GM23338 (cell line): ENCODE results near the gene MMAB. TPM values are rescaled to one million over a fixed set of nuclear protein-coding genes. Genes with fewer than 3 reads are reported as not detected.
A peak's percentile ranks its signal among the peaks of the same experiment; 100 is the strongest.

Experiments
- ATAC-seq: fragments of 200-7000 bp; cut with Tn5 transposase; 3 replicates; pipeline ENCODE4 v1.9.1; 2020
- DNase-seq: peaks from one replicate; pipeline ENCODE4 v3.0.0-alpha.2; 2015; ENCODE audit warnings: low spot score
- H2AFZ ChIP-seq: fragments of 200-600 bp; sonication (generic); 2 replicates; pipeline ENCODE4 v1.8.0; 2016; ENCODE audit warnings: antibody characterized with exemption, mild to moderate bottlenecking, moderate library complexity
- H3F3A ChIP-seq: fragments of 200-600 bp; sonication (generic); replicated peaks from 2 replicates; pipeline ENCODE4 v1.8.0; 2017; ENCODE audit warnings: antibody characterized with exemption, mixed run types, low read depth
- H3K27ac ChIP-seq: fragments of 200-600 bp; sonication (generic); 2 replicates; pipeline ENCODE4 v1.6.1; 2016; ENCODE audit warnings: low read depth
- H3K27me3 ChIP-seq: fragments of 200-600 bp; sonication (generic); 2 replicates; pipeline ENCODE4 v1.8.0; 2016; ENCODE audit warnings: mild to moderate bottlenecking, mixed run types, moderate library complexity; ENCODE audit not compliant: insufficient read depth
- H3K36me3 ChIP-seq: fragments of 200-600 bp; sonication (generic); 2 replicates; pipeline ENCODE4 v1.8.0; 2016; ENCODE audit warnings: mild to moderate bottlenecking; ENCODE audit not compliant: insufficient read depth
- H3K4me1 ChIP-seq: fragments of 200-600 bp; sonication (generic); 2 replicates; pipeline ENCODE4 v1.8.0; 2016; ENCODE audit warnings: mild to moderate bottlenecking, moderate library complexity; ENCODE audit not compliant: insufficient read depth
- H3K4me2 ChIP-seq: fragments of 200-600 bp; sonication (generic); 2 replicates; pipeline ENCODE4 v1.7.1; 2017; ENCODE audit warnings: mixed run types
- H3K4me3 ChIP-seq: fragments of 200-600 bp; sonication (generic); 2 replicates; pipeline ENCODE4 v1.6.1; 2016; ENCODE audit warnings: mixed run types
- H3K79me2 ChIP-seq: fragments of 200-600 bp; sonication (generic); replicated peaks from 2 replicates; pipeline ENCODE4 v1.8.0; 2017; ENCODE audit warnings: mild to moderate bottlenecking; ENCODE audit not compliant: insufficient read depth
- H3K9me2 ChIP-seq: fragments of 200-600 bp; sonication (generic); 2 replicates; pipeline ENCODE4 v1.8.0; 2017; ENCODE audit not compliant: insufficient read depth
- H4K20me1 ChIP-seq: fragments of 200-600 bp; sonication (generic); replicated peaks from 2 replicates; pipeline ENCODE4 v1.8.0; 2017; ENCODE audit warnings: mild to moderate bottlenecking; ENCODE audit not compliant: insufficient read depth
- H3K27ac Mint-ChIP-seq: 2 replicates; pipeline ENCODE4 v1.8.0; 2020; ENCODE audit warnings: inconsistent platforms, mild to moderate bottlenecking, moderate library complexity, mixed read lengths
- H3K27me3 Mint-ChIP-seq: 3 replicates; pipeline ENCODE4 v1.8.0; 2022; ENCODE audit warnings: low read depth, mild to moderate bottlenecking, moderate library complexity, mixed read lengths, inconsistent platforms; ENCODE audit not compliant: insufficient read depth, poor library complexity
- H3K36me3 Mint-ChIP-seq: 3 replicates; pipeline ENCODE4 v1.8.0; 2021; ENCODE audit warnings: low read depth, mild to moderate bottlenecking, inconsistent platforms, moderate library complexity, mixed read lengths
- H3K4me1 Mint-ChIP-seq: 3 replicates; pipeline ENCODE4 v1.8.0; 2020; ENCODE audit warnings: mild to moderate bottlenecking, inconsistent platforms, mixed read lengths
- H3K4me3 Mint-ChIP-seq: 3 replicates; pipeline ENCODE4 v1.8.0; 2021; ENCODE audit warnings: moderate library complexity, mild to moderate bottlenecking, inconsistent platforms, mixed read lengths
- H3K9me3 Mint-ChIP-seq: 3 replicates; pipeline ENCODE4 v1.8.0; 2020; ENCODE audit warnings: moderate library complexity, mild to moderate bottlenecking, inconsistent platforms, mixed read lengths
- CREB1 ChIP-seq: fragments of 250-450 bp; sonication (Bioruptor Pico); IDR thresholded peaks from 2 replicates; pipeline ENCODE4 v1.5.0; 2020; ENCODE audit warnings: low read depth, mild to moderate bottlenecking, moderate library complexity
- CTCF ChIP-seq, 2 experiments: fragments of 200-600 bp in 1 of 2; sonication (generic) in 1 of 2; conservative IDR thresholded peaks; 2 replicates each; pipeline versions ENCODE4 v1.5.1 to v1.6.1; 2016 to 2017; ENCODE audit warnings: antibody characterized with exemption in 2 of 2, low read depth in 2 of 2, mild to moderate bottlenecking in 2 of 2, moderate library complexity in 1 of 2
- EZH2 ChIP-seq: fragments of 200-600 bp; sonication (generic); IDR thresholded peaks from one replicate; pipeline ENCODE4 v1.8.0; 2017; ENCODE audit warnings: antibody characterized with exemption, mild to moderate bottlenecking, low read depth; ENCODE audit not compliant: unreplicated experiment
- EZH2phosphoT487 ChIP-seq: fragments of 200-600 bp; sonication (generic); IDR thresholded peaks from one replicate; pipeline ENCODE4 v1.8.1; 2018; ENCODE audit warnings: antibody characterized with exemption; ENCODE audit not compliant: unreplicated experiment
- NANOG ChIP-seq: IDR thresholded peaks from 2 replicates; pipeline ENCODE4 v1.6.1; 2016; ENCODE audit warnings: antibody characterized with exemption, borderline replicate concordance
- POLR2AphosphoS5 ChIP-seq: IDR thresholded peaks from 2 replicates; pipeline ENCODE4 v1.6.1; 2016; ENCODE audit warnings: antibody characterized with exemption, low read depth
- REST ChIP-seq: IDR thresholded peaks from one replicate; pipeline ENCODE4 v1.6.1; 2018; ENCODE audit warnings: antibody characterized with exemption; ENCODE audit not compliant: unreplicated experiment
- ZNF114 ChIP-seq: fragments of 250-450 bp; sonication (Bioruptor Pico); IDR thresholded peaks from 2 replicates; pipeline ENCODE4 v1.5.0; 2020; ENCODE audit warnings: mild to moderate bottlenecking, moderate library complexity
- ZNF331 ChIP-seq: fragments of 250-450 bp; sonication (Bioruptor Pico); IDR thresholded peaks from 2 replicates; pipeline ENCODE4 v1.5.0; 2020; ENCODE audit warnings: low read depth, mild to moderate bottlenecking, moderate library complexity
- polyA plus RNA-seq: library from polyadenylated mRNA; unstranded; fragments of >200 nt; fragmentation: Nextera tagmentation; extraction: Ambion mirVana; gene quantifications from 2 replicates; pipeline ENCODE4 v1.2.1, GENCODE V29; 2016
- total RNA-seq: library from RNA; depleted of rRNA; stranded (reverse); fragments of >200 nt; shearing (Covaris generic); gene quantifications from 2 replicates; pipeline ENCODE4 v1.2.3, GENCODE V29; 2014
- TF ChIP-seq, protein P1 (sequence below): IDR thresholded peaks from 2 replicates; pipeline ENCODE4 v1.6.1; 2016; ENCODE audit warnings: antibody characterized with exemption
- TF ChIP-seq, protein P2 (sequence below): fragments of 250-450 bp; sonication (Bioruptor Pico); IDR thresholded peaks from 2 replicates; pipeline ENCODE4 v1.5.0; 2020; ENCODE audit warnings: mild to moderate bottlenecking, moderate library complexity

The MMAB gene
- total and polyA plus RNA-seq, 2 experiments from 2014 or later, result 24.7 to 38.5 TPM

DNA sequence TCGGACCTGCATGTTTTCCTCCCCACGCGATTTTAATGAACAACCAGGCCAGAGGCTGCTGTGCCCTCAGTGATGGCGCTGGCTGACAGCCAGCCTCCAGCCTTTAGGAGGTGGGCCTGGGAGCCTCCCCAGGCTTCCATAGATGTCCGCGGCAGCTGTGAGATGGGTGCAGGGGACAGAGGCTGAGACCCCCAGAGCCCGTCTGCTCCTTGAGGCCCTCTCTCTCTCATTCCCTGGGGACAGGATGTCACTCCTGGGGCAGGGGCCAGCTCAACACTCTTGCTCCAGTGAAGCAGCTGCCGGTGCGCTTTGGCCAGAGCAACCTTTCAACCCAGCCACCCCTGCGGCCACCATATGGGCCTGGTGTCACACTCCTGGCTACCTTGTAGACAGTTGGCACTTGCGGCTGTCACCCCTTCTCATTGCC lies 25.1 kb upstream of the MMAB start:
- TF ChIP-seq ZNF331 (CRISPR knock-in tag), result no peak
- no peak for TF ChIP-seq REST
- no peak for TF ChIP-seq POLR2AphosphoS5
- TF ChIP-seq NANOG, result no peak
- TF ChIP-seq EZH2, result no peak
- no peak for TF ChIP-seq CTCF (conservative IDR thresholded peaks at IDR 0.05; ENCODE audit: low read depth in 2 of 2)
- TF ChIP-seq, protein P1, sequence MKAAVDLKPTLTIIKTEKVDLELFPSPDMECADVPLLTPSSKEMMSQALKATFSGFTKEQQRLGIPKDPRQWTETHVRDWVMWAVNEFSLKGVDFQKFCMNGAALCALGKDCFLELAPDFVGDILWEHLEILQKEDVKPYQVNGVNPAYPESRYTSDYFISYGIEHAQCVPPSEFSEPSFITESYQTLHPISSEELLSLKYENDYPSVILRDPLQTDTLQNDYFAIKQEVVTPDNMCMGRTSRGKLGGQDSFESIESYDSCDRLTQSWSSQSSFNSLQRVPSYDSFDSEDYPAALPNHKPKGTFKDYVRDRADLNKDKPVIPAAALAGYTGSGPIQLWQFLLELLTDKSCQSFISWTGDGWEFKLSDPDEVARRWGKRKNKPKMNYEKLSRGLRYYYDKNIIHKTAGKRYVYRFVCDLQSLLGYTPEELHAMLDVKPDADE, result no peak
- TF ChIP-seq CREB1 (CRISPR knock-in tag), result no peak
- TF ChIP-seq, protein P2, sequence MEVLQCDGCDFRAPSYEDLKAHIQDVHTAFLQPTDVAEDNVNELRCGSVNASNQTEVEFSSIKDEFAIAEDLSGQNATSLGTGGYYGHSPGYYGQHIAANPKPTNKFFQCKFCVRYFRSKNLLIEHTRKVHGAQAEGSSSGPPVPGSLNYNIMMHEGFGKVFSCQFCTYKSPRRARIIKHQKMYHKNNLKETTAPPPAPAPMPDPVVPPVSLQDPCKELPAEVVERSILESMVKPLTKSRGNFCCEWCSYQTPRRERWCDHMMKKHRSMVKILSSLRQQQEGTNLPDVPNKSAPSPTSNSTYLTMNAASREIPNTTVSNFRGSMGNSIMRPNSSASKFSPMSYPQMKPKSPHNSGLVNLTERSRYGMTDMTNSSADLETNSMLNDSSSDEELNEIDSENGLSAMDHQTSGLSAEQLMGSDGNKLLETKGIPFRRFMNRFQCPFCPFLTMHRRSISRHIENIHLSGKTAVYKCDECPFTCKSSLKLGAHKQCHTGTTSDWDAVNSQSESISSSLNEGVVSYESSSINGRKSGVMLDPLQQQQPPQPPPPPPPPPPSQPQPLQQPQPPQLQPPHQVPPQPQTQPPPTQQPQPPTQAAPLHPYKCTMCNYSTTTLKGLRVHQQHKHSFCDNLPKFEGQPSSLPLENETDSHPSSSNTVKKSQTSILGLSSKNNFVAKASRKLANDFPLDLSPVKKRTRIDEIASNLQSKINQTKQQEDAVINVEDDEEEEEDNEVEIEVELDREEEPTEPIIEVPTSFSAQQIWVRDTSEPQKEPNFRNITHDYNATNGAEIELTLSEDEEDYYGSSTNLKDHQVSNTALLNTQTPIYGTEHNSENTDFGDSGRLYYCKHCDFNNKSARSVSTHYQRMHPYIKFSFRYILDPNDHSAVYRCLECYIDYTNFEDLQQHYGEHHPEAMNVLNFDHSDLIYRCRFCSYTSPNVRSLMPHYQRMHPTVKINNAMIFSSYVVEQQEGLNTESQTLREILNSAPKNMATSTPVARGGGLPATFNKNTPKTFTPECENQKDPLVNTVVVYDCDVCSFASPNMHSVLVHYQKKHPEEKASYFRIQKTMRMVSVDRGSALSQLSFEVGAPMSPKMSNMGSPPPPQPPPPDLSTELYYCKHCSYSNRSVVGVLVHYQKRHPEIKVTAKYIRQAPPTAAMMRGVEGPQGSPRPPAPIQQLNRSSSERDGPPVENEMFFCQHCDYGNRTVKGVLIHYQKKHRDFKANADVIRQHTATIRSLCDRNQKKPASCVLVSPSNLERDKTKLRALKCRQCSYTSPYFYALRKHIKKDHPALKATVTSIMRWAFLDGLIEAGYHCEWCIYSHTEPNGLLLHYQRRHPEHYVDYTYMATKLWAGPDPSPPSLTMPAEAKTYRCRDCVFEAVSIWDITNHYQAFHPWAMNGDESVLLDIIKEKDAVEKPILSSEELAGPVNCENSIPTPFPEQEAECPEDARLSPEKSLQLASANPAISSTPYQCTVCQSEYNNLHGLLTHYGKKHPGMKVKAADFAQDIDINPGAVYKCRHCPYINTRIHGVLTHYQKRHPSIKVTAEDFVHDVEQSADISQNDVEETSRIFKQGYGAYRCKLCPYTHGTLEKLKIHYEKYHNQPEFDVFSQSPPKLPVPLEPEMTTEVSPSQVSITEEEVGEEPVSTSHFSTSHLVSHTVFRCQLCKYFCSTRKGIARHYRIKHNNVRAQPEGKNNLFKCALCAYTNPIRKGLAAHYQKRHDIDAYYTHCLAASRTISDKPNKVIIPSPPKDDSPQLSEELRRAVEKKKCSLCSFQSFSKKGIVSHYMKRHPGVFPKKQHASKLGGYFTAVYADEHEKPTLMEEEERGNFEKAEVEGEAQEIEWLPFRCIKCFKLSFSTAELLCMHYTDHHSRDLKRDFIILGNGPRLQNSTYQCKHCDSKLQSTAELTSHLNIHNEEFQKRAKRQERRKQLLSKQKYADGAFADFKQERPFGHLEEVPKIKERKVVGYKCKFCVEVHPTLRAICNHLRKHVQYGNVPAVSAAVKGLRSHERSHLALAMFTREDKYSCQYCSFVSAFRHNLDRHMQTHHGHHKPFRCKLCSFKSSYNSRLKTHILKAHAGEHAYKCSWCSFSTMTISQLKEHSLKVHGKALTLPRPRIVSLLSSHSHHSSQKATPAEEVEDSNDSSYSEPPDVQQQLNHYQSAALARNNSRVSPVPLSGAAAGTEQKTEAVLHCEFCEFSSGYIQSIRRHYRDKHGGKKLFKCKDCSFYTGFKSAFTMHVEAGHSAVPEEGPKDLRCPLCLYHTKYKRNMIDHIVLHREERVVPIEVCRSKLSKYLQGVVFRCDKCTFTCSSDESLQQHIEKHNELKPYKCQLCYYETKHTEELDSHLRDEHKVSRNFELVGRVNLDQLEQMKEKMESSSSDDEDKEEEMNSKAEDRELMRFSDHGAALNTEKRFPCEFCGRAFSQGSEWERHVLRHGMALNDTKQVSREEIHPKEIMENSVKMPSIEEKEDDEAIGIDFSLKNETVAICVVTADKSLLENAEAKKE, result no peak
- TF ChIP-seq ZNF114 (CRISPR knock-in tag), result no peak
- TF ChIP-seq EZH2phosphoT487, result no peak
- H3K27ac Mint-ChIP-seq, result no peak overlapping the region
- no peak overlapping the region for H3K4me3 Mint-ChIP-seq

More for the DNA sequence above, 25.1 kb upstream of the MMAB start:
- Histone ChIP-seq H3K9me2 (no peaks in the 10 kb centered on the region), H3K79me2 (no peaks in the 10 kb centered on the region), H3K27ac (peak overlapping the region; percentile 42; the same call in 1 of the 2 replicates), H2AFZ (no peak overlapping the region), H4K20me1 (no peaks in the 10 kb centered on the region), H3K4me2 (peak overlapping the region; percentile 15; the same call in 1 of the 2 replicates), H3K27me3 (no peaks in the 10 kb centered on the region), H3F3A (no peaks in the 10 kb centered on the region), H3K4me3 (no peak overlapping the region), H3K4me1 (peaks cover 3% of the 10 kb centered on the region; the same call in 1 of the 2 replicates), H3K36me3 (no peaks in the 10 kb centered on the region)
- DNase-seq, result no peak
- H3K27me3 Mint-ChIP-seq, result peaks cover 9% of the 10 kb centered on the region
- peaks cover 15% of the 10 kb centered on the region for H3K4me1 Mint-ChIP-seq
- H3K36me3 Mint-ChIP-seq, result no peaks in the 10 kb centered on the region
- ATAC-seq, result no peak
- no peaks in the 10 kb centered on the region for H3K9me3 Mint-ChIP-seq
